H1 (cell line): ENCODE measurements around the gene BBS9.

ENCODE experiments used
- EZH2 ChIP-seq: fragments of 200-600 bp; sonication (generic); IDR thresholded peaks from 2 replicates; pipeline ENCODE4 v1.7.1; 2012; ENCODE audit warnings: low read depth, mild to moderate bottlenecking, moderate library complexity, low read length, inconsistent platforms; ENCODE audit not compliant: severe bottlenecking
- TF ChIP-seq, protein P1 (sequence below): IDR thresholded peaks from 2 replicates; pipeline ENCODE4 v1.6.1; 2011; ENCODE audit warnings: low read depth, mild to moderate bottlenecking, low read length; ENCODE audit not compliant: insufficient read depth
- TF ChIP-seq, protein P2 (sequence below), 3 experiments: IDR thresholded peaks; 1 replicate in 2 of 3; 2 replicates in 1 of 3; pipeline versions ENCODE4 v1.5.1 to v1.6.1; 2011; ENCODE audit warnings: low read length in 3 of 3, mild to moderate bottlenecking in 3 of 3, inconsistent platforms in 2 of 3, low read depth in 1 of 3, moderate library complexity in 1 of 3; ENCODE audit not compliant: insufficient read depth in 1 of 3; ENCODE audit errors: control extremely low read depth in 1 of 3

GRCh38 chr7:33310546-33310945 is 181.2 kb downstream of the BBS9 start:
- TF ChIP-seq EZH2 = no peak
- TF ChIP-seq, protein P1, sequence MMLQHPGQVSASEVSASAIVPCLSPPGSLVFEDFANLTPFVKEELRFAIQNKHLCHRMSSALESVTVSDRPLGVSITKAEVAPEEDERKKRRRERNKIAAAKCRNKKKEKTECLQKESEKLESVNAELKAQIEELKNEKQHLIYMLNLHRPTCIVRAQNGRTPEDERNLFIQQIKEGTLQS = no peak
- TF ChIP-seq, protein P2, sequence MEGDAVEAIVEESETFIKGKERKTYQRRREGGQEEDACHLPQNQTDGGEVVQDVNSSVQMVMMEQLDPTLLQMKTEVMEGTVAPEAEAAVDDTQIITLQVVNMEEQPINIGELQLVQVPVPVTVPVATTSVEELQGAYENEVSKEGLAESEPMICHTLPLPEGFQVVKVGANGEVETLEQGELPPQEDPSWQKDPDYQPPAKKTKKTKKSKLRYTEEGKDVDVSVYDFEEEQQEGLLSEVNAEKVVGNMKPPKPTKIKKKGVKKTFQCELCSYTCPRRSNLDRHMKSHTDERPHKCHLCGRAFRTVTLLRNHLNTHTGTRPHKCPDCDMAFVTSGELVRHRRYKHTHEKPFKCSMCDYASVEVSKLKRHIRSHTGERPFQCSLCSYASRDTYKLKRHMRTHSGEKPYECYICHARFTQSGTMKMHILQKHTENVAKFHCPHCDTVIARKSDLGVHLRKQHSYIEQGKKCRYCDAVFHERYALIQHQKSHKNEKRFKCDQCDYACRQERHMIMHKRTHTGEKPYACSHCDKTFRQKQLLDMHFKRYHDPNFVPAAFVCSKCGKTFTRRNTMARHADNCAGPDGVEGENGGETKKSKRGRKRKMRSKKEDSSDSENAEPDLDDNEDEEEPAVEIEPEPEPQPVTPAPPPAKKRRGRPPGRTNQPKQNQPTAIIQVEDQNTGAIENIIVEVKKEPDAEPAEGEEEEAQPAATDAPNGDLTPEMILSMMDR (IDR thresholded peaks at IDR 0.05; ENCODE audit: control extremely low read depth in 1 of 3, insufficient read depth in 1 of 3, low read depth in 1 of 3, low read length in 3 of 3) = no peak
